ENCODE data around the gene PIK3C2G.

PIK3C2G gene

DNA sequence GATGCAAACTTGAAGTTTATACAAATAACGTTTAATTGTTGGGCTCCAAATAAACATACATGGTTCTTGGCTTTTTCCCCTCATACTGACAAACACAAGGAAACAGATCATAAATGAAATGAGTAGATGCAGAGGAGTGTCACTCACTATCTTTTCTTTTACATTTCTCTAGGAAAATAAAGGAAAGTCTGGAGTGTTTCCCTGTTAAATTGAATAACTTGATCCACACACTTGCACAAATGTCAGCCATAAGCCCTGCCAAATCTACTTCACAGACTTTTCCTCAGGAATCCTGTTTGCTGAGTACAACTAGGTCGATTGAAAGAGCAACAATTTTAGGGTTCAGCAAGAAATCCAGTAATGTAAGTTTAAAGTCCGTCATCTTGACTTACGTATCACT, 301.2 kb downstream of the PIK3C2G start:
- DNase-seq (ENCODE audit: low read depth): no peak

DNA sequence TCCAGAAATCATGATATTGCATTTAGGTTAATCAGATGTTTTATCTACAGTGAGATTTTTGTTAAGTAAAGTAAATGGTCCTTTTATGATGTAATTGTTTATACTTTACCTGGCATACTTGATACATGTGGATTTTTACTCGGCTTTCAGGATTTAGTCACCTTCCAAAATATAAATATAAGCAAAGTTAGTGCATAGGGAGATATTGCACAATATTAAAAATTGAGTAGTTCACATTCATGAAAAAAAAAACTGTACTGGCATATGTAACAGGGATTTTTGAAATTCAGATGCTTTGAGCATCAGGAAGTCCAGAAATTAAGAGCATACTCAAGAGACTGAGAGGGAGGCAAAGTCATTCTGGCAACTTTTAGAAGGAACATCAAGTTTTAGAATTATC, 303.0 kb downstream of the PIK3C2G start:
- DNase-seq (ENCODE audit: low read depth): peak; percentile 10

DNA sequence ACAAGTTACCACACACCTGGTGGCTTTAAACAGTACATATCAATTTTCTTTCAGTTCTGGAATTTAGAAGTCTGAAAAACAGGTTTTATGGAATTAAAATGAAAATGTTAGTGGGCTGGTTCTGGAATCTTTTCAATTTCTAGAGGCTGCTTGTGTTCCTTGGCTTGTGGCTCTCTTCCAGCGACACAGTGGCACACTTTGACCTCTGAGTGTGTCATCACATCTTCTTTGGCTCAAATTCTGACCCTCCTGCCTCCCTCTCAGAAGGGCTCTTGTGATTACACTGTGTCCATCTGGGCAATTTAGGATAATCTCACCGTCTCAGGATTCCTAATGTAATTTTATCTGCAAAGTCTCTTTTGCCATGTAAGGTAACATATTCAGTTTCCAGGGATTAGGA, 306.5 kb downstream of the PIK3C2G start:
- DNase-seq (ENCODE audit: low read depth): no peak

DNA sequence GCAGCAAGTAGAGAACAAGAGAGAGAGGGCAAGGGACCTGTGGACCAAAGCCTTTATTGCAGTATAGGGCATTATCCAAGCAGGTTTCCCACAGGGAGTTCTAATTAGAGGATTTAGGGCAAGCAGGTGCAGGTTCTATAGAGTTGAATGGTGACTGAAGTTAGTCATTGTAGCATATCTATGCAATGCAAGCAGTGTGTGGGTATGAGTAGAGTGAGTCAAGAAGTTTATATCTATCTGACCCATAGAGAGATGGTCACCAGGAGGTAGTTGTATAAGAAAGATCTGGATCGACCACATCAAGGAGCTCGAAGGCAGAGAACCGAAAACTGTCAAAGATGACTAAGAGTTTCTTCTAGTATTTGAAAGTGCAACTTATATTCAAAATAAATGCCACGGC, 309.2 kb downstream of the PIK3C2G start:
- DNase-seq (ENCODE audit: low read depth): no peak

DNA sequence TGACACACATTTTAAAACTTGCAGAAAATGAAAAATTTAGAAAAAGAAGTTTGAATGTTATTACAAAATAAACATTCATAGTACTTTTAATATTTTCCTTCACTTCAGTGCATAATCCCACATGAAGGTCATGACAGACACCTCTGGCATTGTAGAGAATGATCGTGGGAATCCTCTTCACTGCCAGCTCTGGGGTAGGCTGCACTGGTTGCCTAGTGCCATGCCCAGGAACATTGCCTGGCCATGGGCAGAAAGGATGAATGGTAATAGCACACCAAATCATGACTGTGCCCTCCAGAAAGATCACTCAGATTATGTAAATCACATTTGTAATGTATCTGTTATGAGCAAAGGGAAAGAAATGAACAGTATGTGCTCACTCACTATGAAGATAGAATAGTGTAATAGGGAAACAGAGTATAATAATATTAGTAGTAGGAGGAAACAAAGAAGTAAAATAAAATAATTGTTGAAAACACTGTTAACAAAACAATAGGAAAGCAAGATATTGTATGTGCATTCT, 314.8 kb downstream of the PIK3C2G start:
- peak; percentile 56 for DNase-seq (ENCODE audit: low read depth)

DNA sequence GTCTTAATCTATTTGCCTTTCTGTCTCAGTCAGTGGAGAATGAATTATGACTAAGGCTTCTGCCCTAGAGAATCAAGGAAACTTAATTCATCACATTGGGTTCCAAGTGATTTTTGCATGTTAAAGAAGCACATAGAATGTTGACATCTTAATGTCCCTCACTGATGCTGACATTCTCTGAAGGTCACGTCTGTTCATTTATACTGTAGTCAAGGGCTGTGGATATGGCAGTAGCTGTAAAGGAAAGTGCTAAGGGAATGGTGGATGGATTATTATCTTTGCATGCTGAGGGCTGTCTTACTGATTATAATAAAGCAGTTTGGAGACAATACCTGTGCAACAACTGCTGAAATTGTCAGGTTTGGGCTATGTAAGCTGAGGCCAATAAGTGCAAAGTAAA, 315.3 kb downstream of the PIK3C2G start:
- DNase-seq (ENCODE audit: low read depth): no peak

DNA sequence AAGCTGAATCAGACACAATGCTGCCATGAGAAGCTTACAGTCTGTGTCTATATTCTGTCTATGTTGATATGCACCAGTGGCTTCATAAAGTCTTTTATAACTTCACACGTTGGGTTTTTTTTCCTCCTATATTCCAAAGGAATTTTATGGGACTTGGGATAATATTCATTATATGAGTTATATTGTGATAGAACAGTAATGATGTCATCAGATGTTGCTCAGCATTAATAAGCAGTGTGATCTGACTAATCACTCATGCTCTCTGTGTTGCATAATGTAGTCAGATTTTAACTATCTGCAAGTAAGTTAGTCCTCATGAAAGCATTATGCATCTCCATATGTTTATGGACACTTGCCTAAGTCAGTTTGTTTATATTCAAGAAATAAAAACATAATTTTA, 316.9 kb downstream of the PIK3C2G start:
- DNase-seq (ENCODE audit: low read depth): peak; percentile 20

DNA sequence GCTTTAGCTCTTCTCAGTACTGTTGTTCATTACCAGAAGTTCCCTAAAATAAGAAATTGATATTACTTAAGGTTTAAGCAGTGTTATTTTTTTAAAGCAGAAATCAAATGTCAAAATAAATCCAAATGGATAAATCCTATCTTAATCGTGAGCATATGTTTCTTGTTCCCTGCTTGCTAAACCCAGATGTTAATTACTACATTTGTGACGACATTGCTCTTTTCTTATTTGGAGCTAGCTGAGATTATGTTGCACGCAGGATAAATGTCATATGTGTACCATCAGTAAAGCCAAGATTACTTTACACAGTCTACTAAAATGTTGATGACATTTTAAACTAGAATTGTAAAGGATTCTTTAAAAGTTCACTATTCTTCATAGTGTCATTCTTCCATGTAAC, 319.0 kb downstream of the PIK3C2G start:
- DNase-seq (ENCODE audit: low read depth): peak; percentile 88

DNA sequence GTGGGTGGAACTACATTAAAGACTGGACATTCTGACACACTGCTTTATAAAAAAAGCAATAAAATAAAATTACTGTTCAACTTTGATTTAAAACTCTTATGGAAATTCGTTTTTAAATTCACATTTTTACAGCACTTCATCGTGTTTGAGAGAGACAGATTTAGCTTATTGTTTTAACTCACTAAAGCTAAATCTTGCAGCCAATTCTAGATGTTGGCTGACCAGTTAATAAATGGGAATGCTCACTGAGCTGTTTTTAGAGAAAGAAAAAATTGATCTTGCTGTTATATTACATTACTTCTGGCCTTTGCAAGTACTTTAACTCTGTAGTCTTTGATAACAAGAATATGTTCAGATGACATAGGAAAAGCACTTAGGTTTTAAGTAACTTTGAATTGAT, 319.4 kb downstream of the PIK3C2G start:
- DNase-seq (ENCODE audit: low read depth): no peak

DNA sequence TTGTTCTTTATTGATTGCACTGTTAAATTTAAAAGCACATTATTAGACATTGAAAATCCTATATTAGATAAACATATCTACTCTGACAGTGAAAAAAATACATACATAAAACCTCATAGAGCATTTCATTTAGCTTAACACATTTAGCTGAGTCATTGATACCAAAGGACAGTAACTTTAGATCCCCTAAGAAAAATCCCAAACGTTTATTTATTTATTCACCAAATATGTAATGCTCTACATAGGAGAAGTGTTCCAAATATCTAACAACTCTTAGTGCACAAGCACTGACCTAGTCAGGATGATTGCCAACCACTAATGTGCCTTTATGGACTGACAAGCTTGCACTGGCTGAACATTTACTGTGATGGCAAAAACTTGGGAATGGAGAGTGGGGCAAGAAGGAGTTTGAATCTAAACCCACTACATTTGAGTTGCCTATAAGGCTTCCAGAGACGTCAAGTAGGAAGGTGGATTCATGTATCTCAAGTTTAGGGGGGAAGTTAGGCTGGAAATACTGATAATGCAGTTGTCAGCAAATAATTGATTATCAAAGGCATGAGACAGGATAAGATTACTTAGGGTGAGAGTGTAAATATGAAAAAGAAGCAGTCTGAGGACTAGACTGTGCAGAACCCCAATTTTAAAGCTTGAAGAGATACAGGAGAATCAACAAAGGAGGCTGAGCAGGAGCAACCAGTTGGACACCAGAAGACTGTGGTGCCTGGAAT, 320.1 kb downstream of the PIK3C2G start:
- peak; percentile 59 for DNase-seq (ENCODE audit: low read depth)

DNA sequence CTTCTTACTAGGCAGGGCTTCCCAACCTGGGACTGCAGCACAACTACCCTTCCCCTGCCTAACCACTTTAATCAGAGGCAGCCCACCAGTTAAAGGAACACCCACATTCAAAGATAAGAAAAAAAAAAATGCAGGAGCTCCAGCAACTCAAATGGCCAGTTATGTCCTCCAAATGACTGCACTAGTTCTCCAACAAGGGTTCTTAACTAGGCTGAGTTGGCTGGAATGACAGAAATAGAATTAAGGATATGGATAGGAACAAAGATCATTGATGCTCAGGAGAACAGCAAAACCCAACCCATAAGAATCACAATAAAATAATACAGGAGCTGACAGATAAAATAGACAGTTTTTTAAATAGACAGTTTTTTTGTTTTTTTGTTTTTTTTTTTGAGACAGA, 322.3 kb downstream of the PIK3C2G start:
- DNase-seq (ENCODE audit: low read depth): peak; percentile 11

DNA sequence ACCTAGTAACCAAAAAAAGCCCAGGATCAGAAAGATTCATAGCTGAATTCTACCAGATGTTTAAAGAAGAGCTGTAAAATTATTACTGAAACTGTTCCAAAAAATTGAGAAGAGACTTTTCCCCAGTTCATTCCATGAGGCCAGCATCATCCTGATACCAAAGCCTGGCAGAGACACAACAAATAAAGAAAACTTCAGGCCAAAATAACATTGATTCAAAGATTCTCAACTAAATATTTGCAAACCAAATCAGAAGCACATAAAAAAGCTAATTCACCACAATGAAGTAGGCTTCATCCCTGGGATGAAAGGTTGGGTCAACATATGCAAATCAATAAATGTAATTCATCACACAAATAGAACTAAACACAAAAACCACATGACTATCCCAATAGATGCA, 325.3 kb downstream of the PIK3C2G start:
- DNase-seq (ENCODE audit: low read depth): no peak

DNA sequence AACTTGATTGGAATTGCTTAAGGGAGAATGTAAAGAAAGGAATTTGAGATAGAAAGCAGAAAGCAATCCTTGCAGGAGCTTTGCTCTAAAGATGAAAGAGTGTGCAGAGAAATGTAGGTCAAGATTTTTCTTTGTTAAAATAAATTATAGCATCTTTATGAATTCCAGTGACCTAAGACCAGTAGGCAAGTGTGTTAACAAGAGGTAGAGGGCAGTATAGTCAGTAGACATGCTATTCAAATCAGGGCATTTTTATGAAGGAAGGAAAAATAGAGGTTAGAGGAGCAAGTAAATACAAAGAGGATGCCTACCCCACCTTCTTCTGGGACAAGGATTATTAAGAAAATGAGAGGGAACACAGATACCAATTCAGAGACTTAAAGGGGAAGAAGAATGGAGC, 328.0 kb downstream of the PIK3C2G start:
- no peak for DNase-seq (ENCODE audit: low read depth)

DNA sequence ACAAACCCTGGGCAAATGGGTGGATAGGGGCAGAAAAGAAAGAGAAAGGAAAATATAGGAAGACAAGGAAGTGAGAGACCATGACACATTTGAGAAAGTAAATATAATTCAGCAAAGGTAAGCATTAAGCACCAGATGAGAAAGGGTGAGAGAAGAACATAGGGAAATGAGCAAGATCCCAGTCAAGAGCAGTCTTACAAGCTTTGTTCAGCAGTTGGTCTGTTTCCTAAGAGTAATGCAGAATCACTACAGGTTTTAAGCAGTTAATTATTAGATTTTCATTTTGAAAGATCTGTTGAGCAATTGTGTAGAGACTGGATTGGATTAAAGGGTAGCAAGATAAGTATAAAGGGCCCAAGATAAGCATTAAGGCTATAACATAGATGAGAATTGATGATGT, 330.2 kb downstream of the PIK3C2G start:
- no peak for DNase-seq (ENCODE audit: low read depth)

DNA sequence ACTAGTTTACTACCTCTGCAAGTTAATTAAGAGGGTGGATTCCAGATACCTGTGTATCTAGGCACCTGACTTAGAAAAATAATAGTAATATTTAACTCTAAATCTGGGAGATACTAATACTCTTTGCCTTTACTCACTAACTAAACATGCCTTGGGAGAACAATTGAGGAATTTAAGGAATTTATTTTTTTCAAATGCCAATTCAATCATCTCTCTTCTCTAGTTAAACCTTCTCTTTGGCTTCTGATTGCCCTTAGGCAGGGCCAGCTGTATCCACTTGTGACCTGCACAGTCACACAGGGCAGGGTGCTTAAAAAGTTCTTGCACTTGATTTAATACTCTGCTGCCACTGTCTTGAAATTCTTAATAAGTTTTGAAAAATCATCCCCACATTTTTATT, 334.1 kb downstream of the PIK3C2G start:
- DNase-seq (ENCODE audit: low read depth): no peak

DNA sequence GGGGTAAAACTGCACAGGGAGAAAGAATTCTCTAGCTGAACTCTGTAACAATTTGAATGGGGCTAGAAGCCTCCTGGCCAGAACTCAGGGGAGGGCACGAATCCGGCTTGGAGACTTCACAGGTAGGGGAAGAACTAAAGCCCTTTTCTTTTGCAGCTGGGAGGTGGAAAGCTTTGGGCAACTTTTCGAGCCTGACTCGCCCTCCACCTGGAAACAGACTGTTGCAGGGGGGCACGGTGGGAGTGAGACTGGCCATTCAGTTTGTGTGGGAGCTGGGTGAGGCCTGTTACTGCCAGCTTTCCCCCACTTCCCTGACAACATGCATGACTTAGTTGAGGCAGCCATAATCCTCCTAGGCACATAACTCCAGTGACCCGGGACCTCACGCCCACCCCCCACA, 340.6 kb downstream of the PIK3C2G start:
- no peak for DNase-seq (ENCODE audit: low read depth)

DNA sequence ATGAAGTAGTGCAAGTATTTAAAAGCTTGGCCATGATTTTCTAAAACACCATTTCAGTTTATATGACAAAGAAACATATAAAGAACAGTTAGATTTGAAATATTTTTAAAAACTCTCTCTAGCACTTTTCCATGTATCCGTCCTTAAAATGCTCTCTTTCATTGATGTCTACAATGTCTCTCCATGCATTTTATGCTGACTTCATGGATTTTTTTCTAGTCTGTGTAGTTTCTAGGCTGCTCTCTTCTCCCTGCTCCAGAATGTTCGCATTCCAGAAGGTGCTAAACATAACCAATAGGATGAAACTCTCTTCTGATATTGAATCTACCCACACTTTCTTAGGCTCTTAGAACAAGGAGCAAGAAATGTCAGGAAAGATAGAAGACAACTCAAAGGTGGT, 351.7 kb downstream of the PIK3C2G start:
- no peak for DNase-seq (ENCODE audit: low read depth)

DNA sequence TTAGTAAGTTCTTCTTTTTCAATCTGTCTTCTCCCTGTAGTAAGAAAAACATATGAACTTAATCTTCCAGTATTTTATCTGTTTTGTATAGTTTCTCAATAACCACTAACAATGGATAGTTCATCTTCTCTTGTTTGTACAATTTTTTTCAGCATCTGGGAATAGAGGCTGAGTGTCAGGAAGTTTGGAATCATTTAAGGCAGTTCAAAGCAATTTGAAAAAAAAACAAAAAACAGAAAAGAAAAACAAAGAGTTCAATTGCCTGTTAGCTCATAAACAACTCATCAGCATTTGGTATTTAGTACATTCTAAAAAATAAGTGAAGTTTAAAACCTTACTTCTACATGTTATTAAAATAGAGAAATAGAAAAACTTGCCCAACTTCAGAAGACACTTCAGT, 359.7 kb downstream of the PIK3C2G start:
- DNase-seq (ENCODE audit: low read depth): no peak

DNA sequence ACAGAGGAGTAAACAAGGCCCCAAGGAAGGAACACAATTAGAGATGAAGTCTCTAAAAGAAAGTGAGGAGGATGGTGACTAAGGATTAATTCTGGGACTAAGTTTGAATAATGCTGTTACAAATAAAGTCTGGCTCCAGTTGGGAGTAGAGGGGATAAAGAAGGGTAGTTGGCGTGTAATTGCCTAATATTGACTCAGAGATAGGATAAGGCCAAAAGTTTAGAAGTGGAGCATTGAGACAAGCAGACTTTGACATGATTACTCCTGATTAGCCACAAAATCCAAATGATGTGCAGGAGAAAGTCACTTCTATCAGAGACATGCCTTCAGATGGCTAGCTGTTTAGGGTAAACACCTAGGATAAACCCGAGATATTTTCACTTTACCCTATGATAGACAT, 368.1 kb downstream of the PIK3C2G start:
- no peak for DNase-seq (ENCODE audit: low read depth)

DNA sequence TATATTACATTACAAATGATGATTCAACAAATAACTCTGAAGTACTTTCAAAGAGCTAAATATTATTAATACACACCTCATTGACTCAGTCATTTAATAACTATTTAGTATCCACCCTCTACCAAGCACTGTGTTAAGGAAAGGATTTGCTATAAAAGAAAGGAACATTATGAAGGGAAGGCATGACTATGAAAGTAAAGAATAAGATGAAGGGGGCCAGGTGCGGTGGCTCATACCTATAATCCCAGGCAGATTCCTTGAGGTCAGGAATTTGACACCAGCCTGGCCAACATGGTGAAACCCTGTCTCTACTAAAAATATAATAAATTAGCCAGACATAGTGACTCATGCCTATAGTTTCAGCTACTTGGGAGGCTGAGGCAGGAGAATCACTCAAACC, 368.6 kb downstream of the PIK3C2G start:
- DNase-seq (ENCODE audit: low read depth): no peak

DNA sequence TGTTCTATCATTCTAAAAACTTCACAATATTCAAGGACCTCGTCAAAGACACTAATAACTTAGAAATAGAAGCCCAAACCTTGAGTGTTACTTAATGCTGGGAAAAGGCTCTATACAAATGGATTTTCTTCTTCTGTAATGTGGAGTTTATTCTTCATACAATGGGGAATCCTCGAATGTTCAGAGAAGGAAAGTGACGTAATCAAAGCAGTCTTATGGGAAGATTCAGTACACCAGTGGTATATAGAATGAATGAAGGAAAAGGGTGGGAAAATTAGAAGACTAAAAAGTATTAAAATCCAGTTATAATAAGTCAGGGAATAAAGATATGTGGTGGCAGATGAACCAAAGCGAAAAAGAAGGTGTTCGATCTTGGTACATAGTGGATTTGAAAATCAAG, 370.0 kb downstream of the PIK3C2G start:
- no peak for DNase-seq (ENCODE audit: low read depth)

DNA sequence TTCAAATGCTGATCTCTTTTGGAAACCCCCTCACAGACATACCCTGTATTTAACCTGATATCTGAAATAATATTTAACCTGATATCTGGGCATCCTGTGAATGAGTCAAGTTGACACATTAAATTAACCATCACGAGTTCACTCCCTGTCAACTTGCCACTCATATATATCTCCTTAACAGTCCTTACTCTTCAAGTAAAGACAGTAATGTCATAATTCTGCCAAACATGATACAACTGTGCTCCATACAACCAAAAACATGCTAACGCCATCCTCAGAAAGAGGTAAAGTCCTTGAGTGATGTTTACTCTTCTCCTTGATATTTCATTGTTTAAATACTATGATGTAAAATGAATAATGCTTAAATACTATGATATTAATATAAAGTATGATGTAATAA, 371.5 kb downstream of the PIK3C2G start:
- no peak for DNase-seq (ENCODE audit: low read depth)

DNA sequence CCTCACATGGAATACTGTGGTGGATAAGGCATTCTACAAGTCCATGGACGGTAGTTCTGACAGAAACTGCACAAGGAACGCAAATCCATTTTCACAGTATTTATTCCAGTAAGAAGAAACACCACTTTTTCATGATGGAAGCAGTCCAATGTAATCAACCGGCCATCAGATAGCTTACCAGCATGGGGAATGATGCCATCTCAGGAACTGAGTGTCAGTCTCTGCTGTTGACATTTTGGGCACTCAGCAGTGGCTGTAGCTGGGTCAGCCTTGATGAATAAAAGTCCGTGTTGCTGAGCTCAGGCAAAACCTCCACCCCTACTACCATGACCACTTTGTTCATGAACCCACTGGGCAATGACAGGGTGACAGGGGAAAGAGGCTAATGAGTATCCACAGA, 373.1 kb downstream of the PIK3C2G start:
- DNase-seq (ENCODE audit: low read depth): no peak

DNA sequence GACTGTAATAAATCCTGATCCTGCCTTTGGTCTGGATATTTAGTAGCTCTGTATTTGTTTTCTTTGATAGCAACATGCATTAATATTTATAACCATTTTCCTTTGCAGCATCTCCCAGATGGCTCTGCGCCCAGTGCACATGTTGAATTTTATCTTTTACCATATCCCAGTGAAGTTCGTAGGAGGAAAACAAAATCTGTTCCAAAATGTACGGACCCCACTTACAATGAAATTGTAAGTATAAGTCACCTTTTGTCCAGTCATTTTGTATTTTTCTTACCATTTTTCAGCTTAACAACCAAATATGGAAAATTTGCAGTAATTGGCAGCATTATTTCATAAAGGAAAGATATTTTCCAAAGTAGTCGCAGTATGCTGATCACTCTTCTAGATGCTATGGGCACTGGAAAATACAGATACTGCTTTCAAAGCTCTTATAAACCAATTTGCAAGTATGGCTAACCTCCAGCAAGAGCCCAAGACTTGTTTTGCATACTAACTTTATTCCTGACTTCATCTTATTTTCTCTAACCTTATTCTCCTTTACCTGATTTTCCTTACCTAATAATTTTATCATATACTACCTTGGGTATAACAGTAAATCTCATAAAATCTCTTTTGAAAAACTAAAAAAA, 379.1 kb downstream of the PIK3C2G start:
- no peak for DNase-seq (ENCODE audit: low read depth)
